Stimulated activated CD8-positive, alpha-beta memory T cell treated with anti-CD3 and anti-CD28 coated beads, Interleukin-12 subunit alpha, Interleukin-12 subunit beta, amount 100 ng/mL, for 24 hours (primary cell): ENCODE data around the gene KLC1.
"Not testable (repeated sequence)": the region's sequence is repeated elsewhere in the genome, so short reads cannot be mapped to it uniquely, and the experiment has no call there.

Experiments used
- DNase-seq: peaks from one replicate; pipeline ENCODE4 v3.0.0-alpha.2; 2020; ENCODE audit errors: extremely low read depth

KLC1 gene

DNA sequence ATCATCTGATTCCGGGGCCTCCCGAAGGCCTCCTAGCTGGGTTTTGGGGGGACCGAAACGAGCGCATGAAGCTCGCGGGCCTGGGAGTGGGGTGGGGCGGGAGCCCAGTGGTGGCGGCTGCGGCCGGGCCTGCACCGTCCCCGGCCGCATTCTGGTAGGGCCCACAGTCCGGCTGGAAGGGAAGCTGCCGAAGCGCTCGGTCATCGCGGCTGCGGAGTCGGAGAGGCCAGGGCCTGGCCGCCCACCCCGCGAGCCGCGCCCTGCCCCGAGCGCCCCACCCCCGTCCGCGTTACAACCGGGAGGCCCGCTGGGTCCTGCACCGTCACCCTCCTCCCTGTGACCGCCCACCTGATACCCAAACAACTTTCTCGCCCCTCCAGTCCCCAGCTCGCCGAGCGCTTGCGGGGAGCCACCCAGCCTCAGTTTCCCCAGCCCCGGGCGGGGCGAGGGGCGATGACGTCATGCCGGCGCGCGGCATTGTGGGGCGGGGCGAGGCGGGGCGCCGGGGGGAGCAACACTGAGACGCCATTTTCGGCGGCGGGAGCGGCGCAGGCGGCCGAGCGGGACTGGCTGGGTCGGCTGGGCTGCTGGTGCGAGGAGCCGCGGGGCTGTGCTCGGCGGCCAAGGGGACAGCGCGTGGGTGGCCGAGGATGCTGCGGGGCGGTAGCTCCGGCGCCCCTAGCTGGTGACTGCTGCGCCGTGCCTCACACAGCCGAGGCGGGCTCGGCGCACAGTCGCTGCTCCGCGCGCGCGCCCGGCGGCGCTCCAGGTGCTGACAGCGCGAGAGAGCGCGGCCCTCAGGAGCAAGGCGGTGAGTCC, at the start of gene KLC1:
KLC1 (plus strand) TSS at position 528 of the 819 bp plus-strand sequence. CDS start 25,354 bp downstream, outside the sequence.
- peak; percentile 63 for DNase-seq

DNA sequence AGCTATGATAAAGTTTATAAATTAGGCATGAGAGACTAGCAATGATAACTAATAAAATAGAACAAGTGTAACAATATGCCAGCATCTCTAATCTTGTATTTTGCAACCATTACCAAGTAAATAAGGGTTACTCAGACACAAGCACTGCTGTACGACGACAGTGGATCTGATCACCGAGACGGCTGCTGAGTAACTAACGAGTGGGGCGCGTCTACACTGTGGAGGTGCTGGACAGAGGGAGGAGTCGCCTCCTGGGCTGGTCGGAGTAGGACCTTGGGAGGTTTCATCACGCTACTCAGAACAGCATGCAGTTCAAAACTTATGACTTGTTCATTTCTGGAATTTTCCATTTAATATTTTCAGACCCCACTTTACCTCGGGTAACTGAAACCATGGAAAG, 47.8 kb upstream of the KLC1 start:
- no peak for DNase-seq

DNA sequence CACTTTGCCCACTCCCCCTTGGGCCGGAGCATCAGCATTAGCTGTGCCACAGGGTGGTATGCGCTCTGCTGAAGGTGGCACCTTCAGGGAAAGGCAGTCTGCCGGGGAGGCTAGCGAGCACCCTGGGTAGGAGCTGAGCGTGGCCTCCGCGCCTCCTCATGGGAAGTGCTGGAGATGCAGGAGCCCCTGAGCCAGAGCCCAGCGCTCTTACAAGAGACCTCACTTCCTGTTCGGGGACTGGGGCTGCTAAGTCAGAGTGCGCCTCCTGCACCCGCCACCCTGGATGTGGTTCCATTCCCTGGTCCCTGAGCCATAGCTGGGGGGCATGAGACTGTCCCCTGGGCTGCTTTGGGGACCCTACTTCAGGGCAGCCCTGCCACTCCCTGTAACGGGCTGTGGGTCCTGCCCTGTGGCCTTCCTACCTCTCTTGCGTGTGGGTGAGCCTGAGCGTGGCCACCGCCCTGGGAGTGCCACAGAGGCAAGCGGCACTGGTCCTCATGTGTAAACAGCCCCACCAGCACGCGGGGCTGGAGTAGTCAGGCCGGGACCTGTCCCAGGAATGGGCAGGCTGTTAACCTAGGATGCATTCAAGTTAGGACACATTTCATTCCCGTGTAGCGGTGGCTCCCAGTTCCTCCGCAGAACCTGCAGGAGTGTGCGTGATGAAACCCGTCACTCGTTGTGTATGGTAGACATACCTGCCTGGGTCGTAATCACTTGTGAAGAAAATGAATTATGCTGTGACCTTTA, 46.9 kb upstream of the KLC1 start:
- DNase-seq = no peak

DNA sequence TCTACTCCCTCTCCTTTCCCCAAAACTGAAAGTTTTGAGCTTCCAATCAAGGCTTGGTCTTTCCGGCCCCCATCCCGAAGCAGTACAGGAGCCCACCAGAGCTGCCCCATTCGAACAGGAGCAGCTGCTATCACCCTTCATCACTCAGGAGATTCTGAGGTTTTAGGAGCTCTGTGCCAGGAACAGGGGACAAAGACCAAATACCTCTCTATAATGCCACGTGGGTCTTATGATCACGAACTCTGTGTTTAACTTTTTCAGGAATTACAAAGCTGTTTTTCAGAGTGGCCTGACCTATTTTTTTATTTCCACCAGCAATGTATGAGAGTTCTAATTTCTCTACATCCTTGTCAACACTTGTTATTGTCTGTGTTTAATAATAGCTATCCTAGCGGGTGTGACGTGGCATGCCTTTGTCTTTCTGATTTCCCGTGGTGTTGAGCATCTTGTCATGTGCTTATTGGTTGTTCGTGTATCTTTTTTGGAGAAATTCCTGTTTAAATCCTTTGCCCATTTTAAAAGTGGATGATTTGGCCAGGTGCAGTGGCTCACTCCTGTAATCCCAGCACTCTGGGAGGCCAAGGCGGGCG, 44.6 kb upstream of the KLC1 start:
- DNase-seq = no peak

DNA sequence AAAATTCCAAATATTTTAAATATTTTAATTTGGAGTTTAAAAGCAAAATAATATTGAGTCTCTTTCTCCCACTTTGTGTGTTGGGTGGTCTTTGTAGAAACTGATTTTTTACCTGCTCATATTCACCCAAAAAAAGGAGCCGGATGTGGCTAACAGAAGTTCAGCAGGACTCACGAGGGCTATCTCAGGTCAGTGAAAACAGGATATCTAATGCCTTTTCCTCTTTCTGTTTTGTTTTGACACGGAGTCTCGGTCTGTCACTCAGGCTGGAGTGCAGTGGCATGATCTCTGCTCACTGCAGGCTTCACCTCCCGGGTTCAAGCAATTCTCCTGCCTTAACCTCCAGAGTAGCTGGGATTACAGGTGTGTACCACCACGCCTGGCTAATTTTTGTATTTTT, 35.4 kb upstream of the KLC1 start:
- DNase-seq = no peak

DNA sequence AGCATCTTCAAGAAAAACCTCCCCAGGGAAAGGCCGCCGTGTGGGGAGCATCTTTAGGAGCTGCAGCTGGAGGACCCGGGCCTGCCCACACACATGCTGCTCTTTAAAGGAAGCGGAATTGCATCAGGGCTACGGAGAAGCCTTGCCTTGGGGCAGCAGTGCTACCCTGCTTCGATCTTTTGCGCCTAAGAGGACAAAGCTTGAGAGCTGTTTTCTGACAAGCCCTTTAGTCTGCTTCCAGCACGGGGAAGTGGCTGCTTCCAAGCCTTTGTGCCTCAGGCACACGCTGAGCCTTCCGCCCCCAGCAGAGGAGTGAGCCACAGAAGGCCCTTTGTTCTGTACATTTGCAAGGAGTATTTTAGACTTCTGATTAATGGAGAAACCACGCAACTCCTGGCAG, 34.7 kb upstream of the KLC1 start:
- no peak for DNase-seq

DNA sequence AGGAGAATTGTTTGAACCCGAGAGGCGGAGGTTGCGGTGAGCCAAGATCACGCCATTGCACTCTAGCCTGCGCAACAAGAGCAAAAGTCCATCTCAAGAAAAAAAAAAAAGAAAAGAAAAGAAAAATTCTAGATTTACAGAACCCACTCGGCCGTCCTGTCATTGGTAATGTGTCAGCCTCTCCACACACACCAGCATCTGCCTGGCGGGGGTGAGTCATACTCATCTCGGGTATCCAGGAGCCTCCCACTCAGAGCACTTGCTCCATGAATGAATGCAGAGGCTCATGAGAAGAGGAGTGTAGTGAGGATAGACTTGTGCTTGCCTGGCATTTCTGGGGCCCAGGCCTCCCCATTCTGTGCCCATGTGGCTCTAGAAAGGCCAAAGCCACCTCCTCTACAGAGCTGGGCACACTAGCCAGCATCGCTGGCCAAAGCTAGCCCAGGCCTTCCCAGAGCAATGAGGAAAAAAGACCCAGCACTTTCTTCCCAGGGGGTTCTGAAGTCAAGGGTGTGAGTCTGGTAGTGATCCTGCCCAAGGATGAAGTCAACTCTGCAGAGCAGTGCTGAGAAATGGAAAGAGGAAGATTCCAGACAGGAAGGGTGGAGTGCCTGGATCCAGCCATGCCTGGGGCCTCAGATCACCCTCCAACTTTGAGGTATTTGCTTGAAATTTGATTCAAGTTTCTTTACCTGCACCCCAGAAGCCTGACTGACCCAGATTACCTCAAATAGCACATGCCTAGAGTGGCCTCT, 31.2 kb upstream of the KLC1 start:
- DNase-seq = no peak

DNA sequence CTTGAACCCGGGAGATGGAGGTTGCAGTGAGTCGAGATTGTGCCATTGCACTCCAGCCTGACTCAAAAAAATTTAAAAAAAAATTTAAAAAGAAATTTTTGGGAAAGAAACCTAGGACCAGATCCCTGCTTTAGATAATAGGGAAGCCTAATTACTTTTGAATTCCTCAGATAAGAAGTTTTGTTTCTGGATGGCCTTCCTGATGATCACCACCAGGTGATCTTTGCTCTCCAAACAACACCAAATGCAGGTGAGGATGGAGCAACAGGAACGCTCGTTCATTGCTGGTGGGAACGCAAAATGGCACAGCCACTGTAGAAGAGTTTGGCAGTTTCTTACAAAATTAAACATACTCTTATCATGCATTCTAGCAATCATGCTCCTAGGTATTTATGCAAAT, 28.5 kb upstream of the KLC1 start:
- no peak for DNase-seq

DNA sequence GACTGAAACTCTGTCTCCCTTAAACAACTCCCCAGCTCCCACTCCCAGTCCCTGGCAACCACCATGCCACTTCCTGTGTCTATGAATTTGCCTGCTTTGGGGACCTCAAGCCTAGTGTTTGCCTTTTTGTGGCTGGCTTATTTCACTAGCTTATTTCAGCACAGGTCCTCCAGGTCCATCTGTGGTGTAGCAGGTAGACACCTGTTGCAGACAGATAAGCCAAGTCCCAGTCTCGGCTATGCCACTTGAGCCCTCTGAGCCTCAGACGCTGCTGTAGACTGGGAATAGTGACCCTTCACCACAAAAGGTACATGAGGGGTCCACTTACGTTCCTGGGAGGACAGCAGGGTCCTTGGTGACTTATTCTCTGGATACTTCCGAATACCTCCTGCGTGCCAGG, 24.4 kb upstream of the KLC1 start:
- no peak for DNase-seq

DNA sequence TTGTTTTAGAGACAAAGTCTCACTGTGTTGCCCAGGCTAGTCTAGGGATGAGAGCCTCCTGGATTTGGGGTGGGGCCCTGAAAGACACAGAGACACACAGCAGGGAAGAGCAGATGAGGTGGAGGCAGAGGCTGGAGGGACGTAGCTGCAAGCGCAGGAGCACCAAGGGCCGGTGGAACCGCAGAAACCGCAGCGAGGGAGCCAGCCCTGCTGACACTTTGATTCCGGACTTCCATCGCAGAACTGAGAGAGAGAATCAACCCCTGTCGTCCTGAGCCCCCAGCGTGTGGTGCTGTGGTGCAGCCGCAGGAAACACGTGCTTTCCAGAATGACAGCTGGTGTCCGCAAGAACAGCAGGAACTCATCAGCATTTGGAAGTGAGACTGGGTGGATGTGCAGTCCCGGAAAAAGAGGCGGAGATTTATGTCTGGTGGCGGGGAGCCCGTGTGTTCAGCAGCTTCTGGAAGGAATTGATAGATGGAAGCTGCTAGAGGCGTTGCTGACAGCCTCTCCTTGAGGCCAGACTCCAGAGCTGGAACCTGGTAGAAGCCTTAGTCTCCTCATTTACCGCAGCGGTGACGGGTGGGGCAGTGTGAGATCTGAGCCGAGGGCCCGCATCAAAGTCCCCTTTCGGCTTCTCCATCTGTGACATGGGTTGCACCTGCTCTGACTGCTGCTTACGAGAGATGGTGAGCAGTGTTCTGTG, 21.9 kb upstream of the KLC1 start:
- DNase-seq = no peak

DNA sequence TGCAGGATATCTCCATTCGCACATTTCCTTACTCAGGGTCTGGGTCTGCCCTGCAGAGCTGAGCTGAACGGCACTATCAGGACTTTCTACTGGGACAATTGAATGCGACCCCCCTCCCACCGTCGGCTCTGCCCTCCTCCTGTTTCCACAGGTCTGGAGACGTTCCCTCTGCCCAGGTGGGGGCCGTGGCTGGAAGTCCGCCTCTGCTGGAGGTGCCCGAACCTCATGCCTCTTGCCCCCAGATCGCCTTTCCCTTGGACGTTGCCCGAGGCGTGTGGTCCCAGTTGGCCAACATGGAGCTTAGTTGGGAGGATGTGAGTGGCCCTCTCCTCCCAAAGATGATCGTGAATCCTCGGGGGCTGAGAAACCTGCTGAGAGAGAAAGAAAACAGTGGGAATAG, 21.2 kb upstream of the KLC1 start:
- no peak for DNase-seq

DNA sequence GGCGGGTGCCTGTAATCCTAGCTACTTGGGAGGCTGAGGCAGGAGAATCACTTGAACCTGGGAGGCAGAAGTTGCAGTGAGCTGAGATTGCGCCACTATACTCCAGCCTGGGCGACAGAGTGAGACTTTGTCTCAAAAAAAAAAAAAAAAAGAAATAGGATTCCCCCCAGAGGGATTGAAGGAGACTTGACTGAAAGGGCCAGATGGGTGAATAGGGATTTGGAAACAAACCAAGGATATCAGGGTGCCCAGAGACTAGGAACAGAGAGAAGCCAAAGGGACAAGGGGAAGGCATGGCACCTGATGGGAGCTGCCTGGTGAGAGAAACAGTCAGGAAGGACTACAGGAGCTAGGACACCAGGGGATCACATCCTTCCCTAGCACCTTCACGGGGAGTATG, 19.9 kb upstream of the KLC1 start:
- not testable (repeated sequence) for DNase-seq

DNA sequence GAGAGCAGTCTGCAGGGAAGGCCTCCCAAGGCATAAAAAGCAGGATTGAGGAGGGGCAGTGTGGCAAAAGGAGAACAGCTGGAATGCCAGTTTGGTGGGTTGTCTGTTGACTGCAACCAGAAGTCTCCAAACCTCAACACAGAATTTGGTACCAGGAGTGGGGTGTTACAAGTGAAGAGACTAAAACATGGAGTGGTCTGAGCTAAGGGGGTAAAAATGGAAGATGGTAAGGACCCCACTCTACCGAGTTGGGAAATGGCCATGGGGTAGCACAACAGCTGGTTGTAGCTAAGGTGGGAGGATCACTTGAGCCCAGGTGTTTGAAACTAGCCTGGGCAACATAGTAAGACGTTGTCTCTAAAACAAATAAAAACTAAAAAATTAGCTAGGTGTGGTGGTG, 17.8 kb upstream of the KLC1 start:
- no peak for DNase-seq

DNA sequence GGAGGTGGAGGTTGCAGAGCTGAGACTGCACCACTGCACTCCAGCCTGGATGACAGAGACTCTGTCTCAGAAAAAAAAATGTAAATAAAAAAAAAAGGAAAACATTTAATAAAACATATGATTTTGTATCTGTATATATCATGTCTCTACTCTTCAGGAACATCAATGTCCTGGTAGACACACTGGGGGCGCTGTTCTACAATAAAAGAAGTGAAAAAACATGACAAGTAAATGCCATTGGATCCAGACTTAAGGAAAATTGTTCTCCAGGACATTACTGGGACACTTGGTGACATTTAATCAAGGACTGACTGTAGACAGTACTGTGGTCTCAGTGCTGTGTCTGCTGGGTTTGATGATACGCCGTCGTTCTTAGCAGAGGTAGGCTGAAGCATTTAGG, 15.5 kb upstream of the KLC1 start:
- no peak for DNase-seq

DNA sequence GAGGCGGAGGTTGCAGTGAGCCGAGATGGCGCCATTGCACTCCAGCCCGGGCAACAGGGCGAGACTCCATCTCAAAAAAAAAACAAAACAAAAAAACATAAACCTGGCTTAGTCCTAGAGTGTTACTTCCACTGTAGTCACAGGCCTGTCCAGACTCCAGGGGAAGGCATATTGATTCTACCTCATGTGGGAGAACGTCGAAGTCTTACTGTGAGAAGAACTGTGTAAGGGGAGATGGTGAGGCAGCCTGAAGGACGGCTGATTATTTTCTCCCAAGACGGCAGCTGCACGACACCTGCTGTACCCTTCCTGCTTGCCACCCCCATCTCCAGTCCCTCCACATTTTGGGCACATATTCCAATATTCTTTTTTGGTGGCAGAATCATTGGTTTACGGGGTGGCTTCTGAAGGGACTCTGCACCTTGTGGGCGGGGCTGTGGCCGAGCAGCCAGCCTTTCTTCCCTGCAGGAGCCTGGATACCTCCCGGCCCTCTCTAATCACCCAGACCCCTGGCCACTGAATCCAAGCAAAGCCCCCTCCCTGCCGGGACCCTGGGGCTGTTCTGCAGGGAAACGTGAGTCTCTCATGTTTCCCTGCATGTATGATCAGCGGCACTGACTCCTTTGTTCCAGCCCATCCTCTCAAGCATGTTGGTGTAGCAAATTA, 12.2 kb upstream of the KLC1 start:
- no peak for DNase-seq

DNA sequence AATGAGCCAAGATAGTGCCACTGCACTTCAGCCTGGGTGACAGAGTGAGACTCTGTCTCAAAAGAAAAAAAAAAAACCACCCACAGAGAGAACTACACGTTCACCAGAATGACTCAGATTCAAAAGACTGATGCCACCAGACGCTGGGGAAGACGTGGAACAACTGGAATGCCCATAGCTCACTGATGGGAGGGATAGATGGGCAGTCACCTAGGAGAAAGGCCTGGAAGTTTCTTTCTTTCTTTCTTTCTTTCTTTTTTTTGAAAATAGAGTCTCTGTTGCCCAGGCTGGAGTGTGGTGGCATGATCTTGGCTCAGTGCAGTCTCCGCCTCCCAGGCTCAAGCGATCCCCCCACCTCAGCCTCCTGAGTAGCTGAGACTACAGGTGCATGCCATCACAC, 10.0 kb upstream of the KLC1 start:
- DNase-seq = no peak

DNA sequence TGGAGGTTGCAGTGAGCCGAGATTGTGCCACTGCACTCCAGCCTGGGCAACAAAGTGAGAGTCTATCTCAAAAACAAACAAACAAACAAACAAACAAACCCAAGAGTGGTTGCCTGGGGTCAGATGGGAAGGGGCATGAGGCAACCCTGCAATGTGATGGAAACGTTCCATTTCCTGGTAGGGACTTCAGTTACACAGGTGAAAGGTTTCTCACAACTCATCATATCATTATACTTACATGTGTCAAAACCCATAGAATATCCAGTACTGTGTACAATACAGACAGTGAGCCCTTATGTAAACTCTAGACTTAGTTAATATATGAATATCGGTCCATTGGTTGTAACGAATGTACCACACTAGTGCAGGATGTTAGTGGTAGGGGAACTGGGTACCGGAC, 7.2 kb upstream of the KLC1 start:
- no peak for DNase-seq

DNA sequence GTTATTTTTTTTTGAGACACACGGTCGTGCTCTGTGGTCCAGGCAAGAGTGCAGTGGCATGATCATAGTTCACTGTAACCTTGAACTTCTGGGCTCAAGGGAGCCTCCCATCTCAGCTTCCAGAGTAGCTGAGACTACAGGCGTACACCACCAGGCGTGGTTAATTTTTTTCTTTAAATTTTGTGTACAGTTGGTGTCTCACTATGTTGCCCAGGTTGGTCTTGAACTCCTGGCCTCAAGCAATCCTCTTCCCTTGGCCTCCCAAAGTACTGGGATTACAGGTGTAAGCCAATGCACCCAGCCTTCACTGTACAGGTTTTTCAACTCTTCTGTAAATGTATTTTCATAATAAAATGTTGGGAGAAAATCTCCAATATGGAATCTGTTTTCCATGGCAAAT, 5.7 kb upstream of the KLC1 start:
- no peak for DNase-seq

DNA sequence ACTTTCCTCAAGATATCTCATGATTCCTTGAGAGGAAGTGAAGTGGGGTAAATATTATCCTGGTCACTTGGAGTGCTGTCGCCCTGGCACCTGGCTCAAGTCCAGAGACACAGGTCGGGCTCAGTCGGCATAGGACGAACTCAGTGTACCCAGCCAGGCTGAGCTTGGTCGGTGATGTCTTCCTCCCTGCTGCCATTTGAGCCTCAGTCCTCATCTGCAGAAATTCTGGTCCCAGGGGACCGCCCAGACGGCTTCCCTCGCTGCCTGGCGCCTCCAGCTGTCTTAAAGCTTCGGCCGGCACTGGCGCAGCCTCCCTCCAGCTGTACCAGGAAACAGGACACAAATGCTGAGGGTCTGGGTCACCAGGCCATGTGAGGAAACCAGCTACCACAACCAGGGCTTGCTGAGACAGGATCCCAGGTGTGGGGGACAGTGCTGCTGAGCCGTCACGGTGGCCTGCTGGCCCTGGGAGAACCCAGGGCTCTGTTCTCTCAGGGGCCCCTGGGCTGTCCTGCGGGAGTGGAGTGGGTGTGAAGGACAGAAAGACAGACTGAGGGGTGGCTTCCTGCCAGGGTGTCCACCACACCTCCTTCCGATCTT, 5.0 kb upstream of the KLC1 start:
- no peak for DNase-seq

DNA sequence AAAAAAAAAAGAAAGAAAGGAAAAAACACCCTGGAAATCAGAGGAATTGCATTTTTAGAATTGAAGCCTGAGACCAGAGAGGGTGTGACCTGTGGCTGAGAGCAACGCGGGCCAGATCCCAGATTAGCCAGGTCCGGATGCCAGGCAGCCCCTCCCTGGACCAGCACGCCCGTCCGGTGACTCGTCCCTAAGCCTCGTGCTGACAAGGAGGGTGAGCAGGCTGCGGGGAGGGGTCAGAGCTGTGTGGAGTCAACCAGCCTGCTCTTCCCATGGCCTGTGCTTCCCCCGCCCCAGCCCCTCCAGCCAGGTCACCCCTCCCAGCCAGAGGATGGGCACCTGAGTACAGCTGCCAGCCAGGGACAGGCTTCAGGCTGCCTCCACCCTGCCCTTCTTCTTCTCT, 4.2 kb upstream of the KLC1 start:
- DNase-seq = no peak
